ENCODE results near the gene PMF1.

PMF1 gene

GRCh38 chr1:156241311-156241811 lies 28.6 kb downstream of the PMF1 start:
- DNase-seq, result no peak

DNA sequence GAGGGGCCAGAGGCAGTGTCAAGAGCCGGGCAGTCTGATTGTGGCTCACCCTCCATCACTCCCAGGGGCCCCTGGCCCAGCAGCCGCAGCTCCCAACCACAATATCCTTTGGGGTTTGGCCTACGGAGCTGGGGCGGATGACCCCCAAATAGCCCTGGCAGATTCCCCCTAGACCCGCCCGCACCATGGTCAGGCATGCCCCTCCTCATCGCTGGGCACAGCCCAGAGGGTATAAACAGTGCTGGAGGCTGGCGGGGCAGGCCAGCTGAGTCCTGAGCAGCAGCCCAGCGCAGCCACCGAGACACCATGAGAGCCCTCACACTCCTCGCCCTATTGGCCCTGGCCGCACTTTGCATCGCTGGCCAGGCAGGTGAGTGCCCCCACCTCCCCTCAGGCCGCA lies 29.1 kb downstream of the PMF1 start, which contains the start of gene BGLAP:
BGLAP (plus strand) TSS at position 259 of the 400 bp plus-strand sequence; CDS start at position 307, 48 bp downstream.
- DNase-seq, result no peak

DNA sequence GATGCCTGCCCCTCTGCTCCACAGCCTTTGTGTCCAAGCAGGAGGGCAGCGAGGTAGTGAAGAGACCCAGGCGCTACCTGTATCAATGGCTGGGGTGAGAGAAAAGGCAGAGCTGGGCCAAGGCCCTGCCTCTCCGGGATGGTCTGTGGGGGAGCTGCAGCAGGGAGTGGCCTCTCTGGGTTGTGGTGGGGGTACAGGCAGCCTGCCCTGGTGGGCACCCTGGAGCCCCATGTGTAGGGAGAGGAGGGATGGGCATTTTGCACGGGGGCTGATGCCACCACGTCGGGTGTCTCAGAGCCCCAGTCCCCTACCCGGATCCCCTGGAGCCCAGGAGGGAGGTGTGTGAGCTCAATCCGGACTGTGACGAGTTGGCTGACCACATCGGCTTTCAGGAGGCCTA lies 29.9 kb downstream of the PMF1 start:
- DNase-seq, result no peak

DNA sequence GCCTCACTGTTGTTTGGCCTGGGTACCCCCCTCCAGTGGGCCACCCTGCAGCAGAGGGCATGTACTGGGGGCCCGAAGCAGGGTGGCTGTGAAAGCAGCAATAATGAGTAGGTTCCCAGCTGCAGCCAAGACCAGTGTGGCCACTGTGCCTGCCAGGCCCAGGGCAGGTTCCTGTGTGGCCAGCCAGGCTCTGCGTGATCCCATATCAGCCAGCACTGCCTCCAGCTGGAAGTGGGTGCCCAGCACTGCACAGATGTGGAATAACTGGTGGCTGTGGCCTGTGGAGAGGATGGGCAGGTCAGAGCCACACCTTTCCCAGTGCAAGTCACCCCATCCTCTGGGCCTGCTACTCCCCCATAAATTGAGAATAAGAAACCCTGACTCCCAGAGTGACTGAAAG lies 31.3 kb downstream of the PMF1 start:
- no peak for DNase-seq

DNA sequence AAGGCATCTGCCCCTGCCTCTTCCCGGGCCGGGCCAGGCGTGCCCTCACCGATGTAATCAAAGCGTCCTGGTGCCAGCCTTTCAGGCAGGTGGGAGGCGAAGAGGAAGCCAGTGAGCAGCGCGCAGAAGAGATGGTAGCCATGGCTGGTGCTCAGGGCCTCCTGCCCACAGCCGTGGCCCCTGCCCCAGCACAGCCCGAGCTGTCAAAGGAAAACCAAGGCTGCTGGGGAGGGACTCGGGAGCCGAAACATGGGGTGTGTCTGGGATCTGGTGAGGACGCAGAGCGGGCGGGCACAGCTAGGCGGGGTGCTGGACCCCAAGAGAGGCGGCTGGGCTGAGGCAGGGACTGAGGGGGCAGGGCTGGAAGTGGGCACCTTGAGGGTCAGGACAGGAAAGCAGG lies 31.9 kb downstream of the PMF1 start:
- no peak for DNase-seq

DNA sequence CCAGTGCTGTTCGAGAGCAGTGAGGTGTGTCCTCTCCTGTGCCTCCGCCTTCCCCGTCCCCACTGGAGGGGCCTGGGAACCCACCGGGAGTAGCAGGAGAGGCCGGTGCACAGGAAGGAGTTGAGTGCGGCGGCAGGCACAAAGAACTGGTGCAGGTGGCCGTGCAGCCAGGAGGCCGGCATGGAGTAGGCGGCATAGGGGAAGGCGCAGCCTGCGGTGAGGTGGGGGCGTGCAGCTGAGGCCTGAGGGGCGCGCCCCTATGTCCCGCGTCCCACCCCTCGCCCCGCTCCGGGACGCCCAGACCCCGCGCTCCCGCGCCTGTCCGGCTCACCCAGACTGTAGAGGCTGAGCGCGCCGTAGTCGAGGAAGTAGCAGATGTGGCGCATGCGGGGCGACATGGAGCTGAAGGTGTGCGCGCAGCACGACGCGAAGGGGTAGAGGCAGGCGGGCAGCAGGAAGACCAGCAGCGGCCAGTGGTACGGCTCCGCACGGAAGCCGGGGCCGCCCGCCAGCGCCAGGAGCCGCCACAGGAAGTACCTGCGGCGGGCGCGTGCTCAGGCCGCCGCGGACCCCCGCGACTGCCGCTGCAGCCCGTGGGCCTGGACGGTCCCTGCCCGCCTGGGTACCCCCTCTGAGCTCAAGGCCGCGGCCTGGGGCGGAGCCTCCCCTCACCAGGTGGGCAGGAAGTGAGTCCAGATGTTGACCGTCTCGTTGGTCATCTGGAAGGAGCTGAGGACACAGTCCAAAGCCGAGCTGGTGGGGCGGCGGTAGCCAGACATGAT lies 32.8 kb downstream of the PMF1 start:
- DNase-seq, result peak; percentile 9 to 46

- DNase-seq, result no peak
Observed at GRCh38 chr1:156246241-156246780, 33.5 kb downstream of the PMF1 start.

GRCh38 chr1:156246781-156247459 lies 34.1 kb downstream of the PMF1 start:
- no peak for DNase-seq

DNA sequence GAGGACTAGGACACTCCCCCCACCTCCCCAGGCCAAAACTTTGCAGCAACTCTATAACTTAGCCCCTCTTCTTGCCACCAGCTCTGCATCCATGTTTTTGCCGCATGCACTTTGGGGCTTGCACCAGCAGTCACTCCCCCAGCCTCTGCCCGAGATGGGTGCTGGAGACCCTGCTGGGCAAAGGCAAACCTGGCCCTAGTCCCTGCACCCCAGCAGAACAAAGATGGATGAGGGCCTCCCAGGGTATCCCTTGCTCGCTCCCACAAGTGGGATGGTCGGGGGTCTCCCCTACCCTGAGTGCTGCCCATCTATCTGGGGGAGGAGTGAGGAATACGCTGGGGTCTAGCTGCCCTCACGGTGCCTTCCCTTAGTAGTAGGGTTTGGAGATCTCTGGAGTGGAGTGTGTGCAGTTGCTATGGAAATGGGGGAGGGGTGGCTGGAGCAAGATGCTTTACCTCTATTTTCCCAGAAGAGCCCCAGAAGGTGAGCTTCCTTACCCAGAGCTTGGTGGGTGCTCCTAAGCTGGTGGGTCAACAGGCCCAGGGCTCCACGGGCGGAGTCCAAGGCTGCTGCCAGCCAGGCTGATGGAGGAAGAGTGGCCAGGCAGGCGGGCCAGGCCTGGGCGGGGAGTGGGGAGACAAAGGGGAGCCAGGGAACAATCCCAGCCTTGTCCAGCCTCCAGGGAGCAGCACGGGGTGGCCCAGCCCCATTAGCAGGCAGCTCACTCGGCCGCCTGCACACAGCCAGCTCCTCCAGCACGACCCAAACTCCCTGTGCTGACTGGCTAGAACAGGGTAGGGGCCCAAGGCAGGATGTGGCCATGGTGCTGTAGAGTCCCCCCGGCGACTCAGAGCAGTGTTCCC lies 34.9 kb downstream of the PMF1 start, which contains the start of gene PAQR6:
PAQR6 (minus strand) TSS at position 597 of the 863 bp plus-strand sequence. CDS start 1,325 bp downstream, outside the sequence.
- no peak for DNase-seq

- no peak for DNase-seq
Observed at GRCh38 chr1:156248323-156248683, 35.5 kb downstream of the PMF1 start.

DNA sequence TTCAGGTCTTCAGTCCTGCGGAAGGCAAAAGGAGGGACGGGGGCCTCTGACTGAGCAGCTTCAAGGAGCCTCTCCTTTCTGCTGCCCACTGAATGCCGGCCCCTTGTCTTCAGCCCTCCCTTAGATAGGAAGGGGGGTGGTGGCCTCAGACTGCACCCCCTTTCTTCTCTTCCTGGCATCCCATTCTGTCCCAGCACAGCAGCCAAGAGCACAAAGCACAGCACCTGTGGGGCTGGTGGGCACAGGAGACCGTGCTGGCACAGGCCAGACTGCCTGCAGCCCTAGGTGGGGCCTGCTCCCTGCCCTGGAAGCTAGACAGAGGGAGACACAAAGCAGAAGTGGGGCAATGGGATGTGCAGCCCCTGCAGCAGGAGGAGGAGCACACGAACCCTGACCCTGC lies 36.8 kb downstream of the PMF1 start:
- DNase-seq, result no peak

- no peak for DNase-seq
Observed at GRCh38 chr1:156251527-156251926, 38.7 kb downstream of the PMF1 start.

- no peak for DNase-seq
Observed at GRCh38 chr1:156253634-156254033, 40.8 kb downstream of the PMF1 start.

- no peak for DNase-seq
Observed at GRCh38 chr1:156257711-156258110, 44.9 kb downstream of the PMF1 start.

DNA sequence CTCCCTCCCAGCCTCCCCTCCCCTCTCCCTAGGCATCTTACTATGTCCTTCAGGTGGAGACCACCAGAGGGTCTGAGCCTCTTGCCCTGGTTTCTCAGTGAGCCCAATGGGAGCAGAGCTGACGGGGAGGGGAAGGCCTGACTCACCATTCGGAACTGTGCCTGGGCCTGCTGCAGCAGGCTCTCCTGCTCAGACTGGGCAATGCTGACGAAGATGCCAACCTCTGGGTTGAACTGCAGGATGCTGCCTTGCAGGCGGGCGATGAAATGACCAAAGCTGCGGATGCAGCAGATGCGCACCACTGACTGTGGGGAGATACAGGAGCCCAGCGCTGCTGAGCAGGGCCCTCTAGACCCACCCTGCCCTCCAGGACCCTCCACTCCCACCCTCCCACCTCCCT lies 46.1 kb downstream of the PMF1 start:
- DNase-seq, result no peak

- no peak for DNase-seq
Observed at GRCh38 chr1:156259805-156260204, 47.0 kb downstream of the PMF1 start.

- DNase-seq, result no peak
Observed at GRCh38 chr1:156260896-156261295, 48.1 kb downstream of the PMF1 start.

GRCh38 chr1:156262461-156263287 lies 49.9 kb downstream of the PMF1 start:
- DNase-seq, result no peak

DNA sequence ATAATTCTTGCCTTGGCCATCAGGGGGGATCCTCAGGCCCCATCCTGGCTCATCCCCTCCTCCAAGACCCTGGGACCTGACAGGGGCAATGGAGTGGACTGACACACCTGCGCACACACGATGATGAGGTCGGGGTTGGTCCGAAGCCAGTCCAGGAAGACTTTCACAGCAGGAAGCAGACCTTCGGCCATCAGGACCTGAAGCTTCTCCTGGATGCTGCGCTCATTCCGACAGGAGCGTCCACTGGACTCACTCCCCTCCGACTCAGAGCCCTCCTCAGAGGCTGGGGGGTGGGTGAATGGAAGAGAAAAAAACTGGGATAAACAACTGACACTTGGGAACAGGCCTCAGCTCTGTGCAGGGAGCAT lies 50.5 kb downstream of the PMF1 start:
- DNase-seq, result no peak

DNA sequence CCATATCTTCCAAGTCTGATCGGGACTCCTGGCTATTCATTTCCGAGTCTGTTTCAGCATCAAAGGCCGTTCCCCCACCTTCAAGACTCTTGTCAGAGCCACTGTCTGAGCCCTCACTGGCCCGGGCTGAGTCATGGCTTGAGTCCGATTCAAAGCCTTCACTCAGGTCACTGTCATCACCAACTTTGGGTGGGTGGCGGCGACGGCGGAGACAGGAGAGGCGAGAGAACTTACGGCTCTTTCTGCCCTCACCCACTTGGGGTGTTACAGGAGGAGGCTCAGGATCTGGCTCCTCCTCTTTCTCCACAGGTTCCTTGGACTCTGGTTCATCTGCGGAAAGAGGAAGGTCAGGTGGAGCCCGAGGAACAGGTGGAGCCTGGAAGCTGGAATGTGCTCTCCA lies 53.2 kb downstream of the PMF1 start:
- no peak for DNase-seq

DNA sequence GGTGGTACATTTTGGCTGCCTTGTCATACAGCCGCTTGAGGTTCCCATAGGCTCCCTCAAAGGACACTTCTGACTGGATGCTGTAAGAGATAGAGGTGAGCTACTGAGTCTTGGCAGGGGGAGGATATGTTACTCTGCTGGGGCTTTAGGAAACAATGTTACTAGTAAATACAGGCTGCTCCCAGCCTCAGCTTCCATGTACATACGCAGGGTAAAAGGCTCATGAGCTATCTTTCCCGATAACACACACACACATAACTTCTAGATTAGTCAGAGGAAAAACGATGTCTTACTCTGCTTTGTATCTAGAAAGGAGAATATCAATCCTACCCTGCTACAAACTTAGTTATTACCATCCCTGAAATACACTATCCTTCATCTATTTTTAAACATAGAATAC lies 55.5 kb downstream of the PMF1 start:
- no peak for DNase-seq

- DNase-seq, result no peak
Observed at GRCh38 chr1:156270314-156270713, 57.5 kb downstream of the PMF1 start.
